Type B pancreatic cell (in vitro differentiated cells): ENCODE data around the gene HOTAIR. TPM values are rescaled to one million over a fixed set of nuclear protein-coding genes. Genes with fewer than 3 reads are reported as not detected.

ENCODE experiments used
- DNase-seq: peaks from one replicate; pipeline ENCODE4 v3.0.0; 2021; ENCODE audit warnings: mixed read lengths; ENCODE audit not compliant: unreplicated experiment; ENCODE audit errors: extremely low spot score
- H3K27ac Mint-ChIP-seq: 2 replicates; pipeline ENCODE4 v1.8.0; 2021; ENCODE audit warnings: mild to moderate bottlenecking, mixed read lengths
- H3K27me3 Mint-ChIP-seq: 2 replicates; pipeline ENCODE4 v1.8.0; 2021; ENCODE audit warnings: mixed read lengths
- H3K36me3 Mint-ChIP-seq: 2 replicates; pipeline ENCODE4 v1.8.0; 2021; ENCODE audit warnings: mixed read lengths
- H3K4me1 Mint-ChIP-seq: one replicate; pipeline ENCODE4 v1.8.0; 2021; ENCODE audit warnings: mixed read lengths; ENCODE audit not compliant: unreplicated experiment
- H3K4me3 Mint-ChIP-seq: 2 replicates; pipeline ENCODE4 v1.8.0; 2021; ENCODE audit warnings: mild to moderate bottlenecking, mixed read lengths
- H3K9me3 Mint-ChIP-seq: 2 replicates; pipeline ENCODE4 v1.8.0; 2021; ENCODE audit warnings: mixed read lengths
- CTCF ChIP-seq: fragments of 200-600 bp; sonication (generic); conservative IDR thresholded peaks from 2 replicates; pipeline ENCODE4 v1.5.0; 2021; ENCODE audit warnings: antibody characterized with exemption, mild to moderate bottlenecking
- total RNA-seq: library from RNA; stranded (reverse); gene quantifications from 2 replicates; pipeline ENCODE4 v1.2.1, GENCODE V29; 2021; ENCODE audit warnings: low replicate concordance

Gene HOTAIR
- total RNA-seq, 1 donor from 2014 or later: not detected

GRCh38 chr12:53963434-53964314 is 11.1 kb downstream of the HOTAIR start:
- no peaks in the 10 kb centered on the region for H3K9me3 Mint-ChIP-seq
- H3K27ac Mint-ChIP-seq: no peak overlapping the region
- peaks cover 12% of the 10 kb centered on the region for H3K4me1 Mint-ChIP-seq
- no peak for DNase-seq
- H3K27me3 Mint-ChIP-seq: peaks cover 99% of the 10 kb centered on the region
- no peak overlapping the region for H3K4me3 Mint-ChIP-seq
- no peak for TF ChIP-seq CTCF
- H3K36me3 Mint-ChIP-seq: no peaks in the 10 kb centered on the region

DNA sequence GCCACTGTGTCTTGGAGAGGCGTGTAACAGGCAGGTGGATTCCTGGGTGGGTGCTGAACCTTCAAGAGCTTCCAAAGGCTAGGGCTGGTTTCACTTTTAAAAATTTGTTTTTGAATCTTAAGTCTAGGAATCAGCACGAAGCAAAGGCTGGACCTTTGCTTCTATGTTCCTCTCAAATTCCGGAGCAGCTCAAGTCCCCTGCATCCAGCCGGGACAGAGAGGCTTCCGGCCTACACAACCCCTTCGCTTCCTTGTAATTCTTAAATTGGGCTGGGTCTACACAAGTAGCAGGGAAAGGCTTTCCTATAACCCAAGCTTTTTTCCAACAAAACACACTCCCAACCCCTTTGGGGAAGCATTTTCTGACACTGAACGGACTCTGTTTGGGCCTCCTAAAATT is 11.7 kb downstream of the HOTAIR start:
- Mint-ChIP-seq H3K36me3 (no peaks in the 10 kb centered on the region), H3K4me1 (peaks cover 12% of the 10 kb centered on the region), H3K4me3 (no peak overlapping the region), H3K27me3 (peaks cover 99% of the 10 kb centered on the region), H3K9me3 (no peaks in the 10 kb centered on the region), H3K27ac (no peak overlapping the region)
- no peak for DNase-seq
- no peak for TF ChIP-seq CTCF

DNA sequence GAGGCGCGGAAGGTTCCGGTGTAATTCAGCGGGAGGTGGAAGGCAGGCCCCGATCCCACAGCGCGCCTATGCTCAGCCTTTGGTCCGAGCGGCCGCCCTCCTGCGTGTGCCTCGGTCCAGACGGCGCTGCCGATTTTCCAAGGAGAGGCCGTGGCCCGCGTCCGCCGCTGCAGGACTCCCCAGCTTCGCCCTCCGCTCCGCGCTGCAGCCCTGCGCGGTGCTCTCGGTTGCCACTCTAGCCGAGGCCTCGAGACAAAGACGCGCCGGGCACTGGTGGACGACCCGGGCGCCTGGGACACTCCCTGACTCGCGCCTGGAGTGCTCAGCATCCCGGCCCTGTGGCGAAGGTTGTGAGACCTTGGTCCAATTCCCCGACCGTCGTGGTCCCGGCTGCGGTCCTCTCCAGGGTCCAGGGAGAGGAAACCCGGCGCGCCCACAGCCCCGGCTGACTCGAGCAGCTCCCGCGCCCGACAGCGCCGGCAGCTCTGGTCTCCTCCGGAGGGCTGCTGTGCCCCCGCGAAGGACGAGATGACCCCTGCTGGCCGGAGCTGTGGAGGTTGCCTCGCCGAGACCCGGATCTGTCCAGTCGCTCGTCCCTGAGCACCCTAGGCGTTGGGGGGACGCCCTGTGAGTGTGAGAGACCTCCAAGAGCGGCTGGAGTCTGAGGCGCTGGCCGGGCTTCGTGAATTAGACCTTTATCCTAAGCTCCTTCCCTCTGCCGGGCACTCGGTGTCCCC is 13.6 kb downstream of the HOTAIR start:
- Mint-ChIP-seq H3K27me3 (peaks cover 99% of the 10 kb centered on the region), H3K9me3 (no peaks in the 10 kb centered on the region), H3K36me3 (no peaks in the 10 kb centered on the region), H3K4me3 (no peak overlapping the region), H3K4me1 (peaks cover 7% of the 10 kb centered on the region), H3K27ac (no peak overlapping the region)
- no peak for DNase-seq
- TF ChIP-seq CTCF: peak; percentile 46

GRCh38 chr12:53960187-53961024 is 14.3 kb downstream of the HOTAIR start:
- H3K9me3 Mint-ChIP-seq: no peaks in the 10 kb centered on the region
- peaks cover 99% of the 10 kb centered on the region for H3K27me3 Mint-ChIP-seq
- no peak overlapping the region for H3K4me3 Mint-ChIP-seq
- DNase-seq: no peak
- no peak for TF ChIP-seq CTCF
- H3K4me1 Mint-ChIP-seq: peaks cover 2% of the 10 kb centered on the region
- H3K36me3 Mint-ChIP-seq: no peaks in the 10 kb centered on the region
- no peak overlapping the region for H3K27ac Mint-ChIP-seq

GRCh38 chr12:53959314-53959713 is 15.4 kb downstream of the HOTAIR start:
- no peak for DNase-seq
- H3K9me3 Mint-ChIP-seq: no peaks in the 10 kb centered on the region
- no peaks in the 10 kb centered on the region for H3K4me1 Mint-ChIP-seq
- no peak overlapping the region for H3K27ac Mint-ChIP-seq
- no peak for TF ChIP-seq CTCF
- H3K36me3 Mint-ChIP-seq: no peaks in the 10 kb centered on the region
- peaks cover 97% of the 10 kb centered on the region for H3K27me3 Mint-ChIP-seq
- H3K4me3 Mint-ChIP-seq: no peak overlapping the region
